ENCODE data around the gene MAST4.

GRCh38 chr5:66959653-66960052 lies 363.5 kb downstream of the MAST4 start:
- TF ChIP-seq FOS (IDR thresholded peaks at IDR 0.05; ENCODE audit: low read depth, low read length) (no peak), RFX5 (IDR thresholded peaks at IDR 0.05; ENCODE audit: low read depth, low read length) (no peak), CHD1 (IDR thresholded peaks at IDR 0.05; ENCODE audit: low read depth, low read length) (no peak), NFE2L2 (IDR thresholded peaks at IDR 0.05; ENCODE audit: low read depth, low read length) (no peak), CTCF (conservative IDR thresholded peaks at IDR 0.05; ENCODE audit: low read depth, low read length) (no peak), POLR2A (IDR thresholded peaks at IDR 0.05; ENCODE audit: low read depth, low read length) (no peak), BHLHE40 (IDR thresholded peaks at IDR 0.05; ENCODE audit: low read depth, low read length) (no peak), MXI1 (IDR thresholded peaks at IDR 0.05; ENCODE audit: borderline replicate concordance, low read depth, low read length) (no peak), CEBPB (IDR thresholded peaks at IDR 0.05; ENCODE audit: low read depth, low read length) (no peak)

Measured in IMR-90 (cell line).